Tibial nerve (tissue), 4 donors: ENCODE results near the gene ZNF423.

Experiments
- EP300 ChIP-seq, 2 donors: sonication (generic); formaldehyde crosslinking; IDR thresholded peaks; one replicate each; pipeline ENCODE4 v1.6.1; 2017; ENCODE audit warnings: antibody characterized with exemption in 2 of 2, mild to moderate bottlenecking in 1 of 2
- TF ChIP-seq, protein P1 (sequence below), 5 experiments: fragments of 200-600 bp in 3 of 5; fragments of 450-650 bp in 2 of 5; sonication (generic) in 3 of 5; IDR thresholded peaks; one replicate each; pipeline ENCODE4 v1.5.1; 2016 to 2019; ENCODE audit warnings: antibody characterized with exemption in 5 of 5, mild to moderate bottlenecking in 3 of 5, moderate library complexity in 2 of 5

DNA sequence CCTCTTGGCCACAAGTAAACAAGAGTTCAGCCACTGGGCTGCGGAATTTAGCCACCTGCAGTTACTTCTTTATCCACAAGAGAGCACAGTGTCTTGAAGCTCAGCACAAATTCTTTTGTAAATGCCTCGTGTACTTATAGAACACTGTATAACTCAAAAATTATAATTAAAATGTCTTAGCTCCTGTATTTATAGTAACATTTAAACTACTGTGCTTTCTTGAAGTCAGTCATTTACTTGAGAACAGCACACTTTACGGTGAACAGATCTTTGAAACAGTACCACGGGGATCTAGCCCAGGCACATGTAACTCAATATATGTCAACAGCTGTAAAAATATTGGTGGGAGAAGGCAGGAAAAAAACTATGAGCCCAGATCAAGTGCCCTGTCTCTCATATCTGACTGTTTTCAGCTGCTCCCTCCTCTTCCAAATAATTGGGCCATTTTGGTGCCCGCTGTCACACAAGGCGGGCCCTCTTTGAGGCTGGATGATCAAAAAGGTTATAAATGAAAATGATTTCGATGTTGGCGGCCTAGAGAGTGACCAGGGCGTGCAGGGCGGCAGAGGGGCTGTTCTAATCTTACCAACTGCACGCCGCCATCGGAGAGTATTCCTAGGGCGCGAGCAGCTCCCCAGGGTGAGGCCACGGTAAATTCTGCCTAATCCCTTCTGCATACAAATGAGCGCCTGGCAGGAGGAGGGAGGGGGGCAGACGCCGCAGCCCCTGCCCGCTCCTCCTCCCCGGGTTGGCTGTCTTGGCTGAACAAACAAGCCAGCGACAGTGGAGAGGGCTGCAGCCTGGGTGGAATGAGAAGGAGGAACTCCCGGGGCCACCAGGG is 299.1 kb downstream of the ZNF423 start:
- TF ChIP-seq, protein P1, sequence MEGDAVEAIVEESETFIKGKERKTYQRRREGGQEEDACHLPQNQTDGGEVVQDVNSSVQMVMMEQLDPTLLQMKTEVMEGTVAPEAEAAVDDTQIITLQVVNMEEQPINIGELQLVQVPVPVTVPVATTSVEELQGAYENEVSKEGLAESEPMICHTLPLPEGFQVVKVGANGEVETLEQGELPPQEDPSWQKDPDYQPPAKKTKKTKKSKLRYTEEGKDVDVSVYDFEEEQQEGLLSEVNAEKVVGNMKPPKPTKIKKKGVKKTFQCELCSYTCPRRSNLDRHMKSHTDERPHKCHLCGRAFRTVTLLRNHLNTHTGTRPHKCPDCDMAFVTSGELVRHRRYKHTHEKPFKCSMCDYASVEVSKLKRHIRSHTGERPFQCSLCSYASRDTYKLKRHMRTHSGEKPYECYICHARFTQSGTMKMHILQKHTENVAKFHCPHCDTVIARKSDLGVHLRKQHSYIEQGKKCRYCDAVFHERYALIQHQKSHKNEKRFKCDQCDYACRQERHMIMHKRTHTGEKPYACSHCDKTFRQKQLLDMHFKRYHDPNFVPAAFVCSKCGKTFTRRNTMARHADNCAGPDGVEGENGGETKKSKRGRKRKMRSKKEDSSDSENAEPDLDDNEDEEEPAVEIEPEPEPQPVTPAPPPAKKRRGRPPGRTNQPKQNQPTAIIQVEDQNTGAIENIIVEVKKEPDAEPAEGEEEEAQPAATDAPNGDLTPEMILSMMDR (IDR thresholded peaks at IDR 0.05): peak; percentile 16 to 45 (median 34)
- no peak for TF ChIP-seq EP300 (IDR thresholded peaks at IDR 0.05)
